GM19193 (cell line): ENCODE measurements around the gene CDK18.

Experiments used
- POLR2A ChIP-seq: IDR thresholded peaks from 4 replicates; pipeline ENCODE4 v1.6.1; 2011; ENCODE audit not compliant: insufficient read depth, insufficient read length; ENCODE audit errors: extremely low read depth

Gene CDK18

DNA sequence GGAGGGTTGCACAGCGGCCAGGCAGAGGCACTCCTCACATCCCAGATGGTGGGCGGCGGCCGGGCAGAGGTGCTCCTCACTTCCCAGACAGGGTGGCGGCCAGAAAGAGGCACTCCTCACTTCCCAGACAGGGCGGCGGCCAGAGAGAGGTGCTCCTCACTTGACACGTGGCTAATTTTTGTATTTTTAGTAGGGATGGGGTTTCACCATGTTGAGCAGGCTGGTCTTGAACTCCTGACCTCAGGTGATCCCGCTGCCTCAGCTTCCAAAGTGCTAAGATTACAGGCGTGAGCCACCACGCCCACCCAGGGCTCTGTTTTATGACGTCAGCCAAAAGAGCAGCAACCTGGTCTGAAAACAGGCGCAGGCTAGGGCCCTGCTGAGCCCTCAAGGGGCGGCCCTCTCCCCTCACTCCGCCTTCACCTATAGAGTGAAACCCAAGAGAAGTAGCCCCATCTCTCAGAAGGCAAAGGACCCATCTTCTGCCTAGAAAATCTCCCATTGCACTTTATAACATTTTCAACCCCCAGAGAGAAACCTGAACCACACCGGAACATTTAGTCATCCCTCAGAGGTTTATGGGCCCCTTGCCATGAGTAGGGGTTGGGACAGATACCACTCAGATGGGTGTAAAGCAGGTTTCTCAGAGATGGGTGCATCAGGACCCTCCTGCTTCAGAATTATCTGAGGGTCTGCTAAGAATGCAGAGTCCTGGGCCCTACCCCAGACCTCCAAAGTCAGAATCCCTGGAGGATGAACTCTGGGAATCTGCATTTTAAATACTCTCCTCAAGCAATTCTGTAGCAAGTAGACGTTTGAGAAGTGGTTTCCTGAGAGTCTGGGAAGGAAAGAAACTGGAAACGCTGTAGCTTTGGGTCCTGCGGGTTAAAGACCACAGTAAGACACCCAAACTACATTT lies 40.8 kb downstream of the CDK18 start:
- TF ChIP-seq POLR2A = no peak

DNA sequence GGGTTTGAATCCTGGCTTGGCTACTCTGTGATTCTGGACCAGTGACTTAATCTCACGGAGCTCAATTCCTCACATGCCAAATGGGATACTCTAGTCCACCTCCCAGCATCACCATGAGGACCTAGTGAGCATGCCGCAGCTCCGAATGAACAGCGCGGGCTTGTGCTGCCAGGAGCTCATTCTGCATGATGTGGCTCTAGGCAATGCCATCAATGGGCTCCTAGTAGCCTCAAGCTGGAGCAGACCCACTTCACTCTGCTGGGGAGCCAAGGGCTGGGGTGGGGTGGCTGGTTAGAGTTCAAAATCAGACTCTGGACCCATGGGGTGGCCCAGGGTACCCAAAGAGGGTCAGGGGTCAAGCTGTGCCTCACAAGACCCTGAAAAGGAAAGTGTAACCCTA lies 41.5 kb downstream of the CDK18 start:
- TF ChIP-seq POLR2A = no peak

DNA sequence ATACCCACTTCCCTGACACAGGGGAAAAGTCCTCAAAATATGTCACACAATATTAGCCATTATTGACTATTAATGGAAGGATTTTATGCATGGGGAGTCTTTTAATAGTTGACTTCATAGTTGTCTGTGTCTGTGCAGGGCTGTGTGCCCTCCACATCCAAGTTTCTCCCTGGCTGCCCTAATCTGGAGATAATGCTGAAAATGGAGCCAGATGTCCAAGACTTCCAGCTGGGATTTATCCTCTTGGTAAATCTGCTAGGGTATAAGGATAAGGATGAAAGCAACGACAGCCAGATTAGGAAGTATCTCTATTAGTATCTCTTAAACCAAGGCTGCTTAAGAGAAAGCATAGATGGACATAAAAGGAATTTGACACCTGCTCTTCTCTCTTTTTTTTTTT lies 42.1 kb downstream of the CDK18 start:
- no peak for TF ChIP-seq POLR2A

DNA sequence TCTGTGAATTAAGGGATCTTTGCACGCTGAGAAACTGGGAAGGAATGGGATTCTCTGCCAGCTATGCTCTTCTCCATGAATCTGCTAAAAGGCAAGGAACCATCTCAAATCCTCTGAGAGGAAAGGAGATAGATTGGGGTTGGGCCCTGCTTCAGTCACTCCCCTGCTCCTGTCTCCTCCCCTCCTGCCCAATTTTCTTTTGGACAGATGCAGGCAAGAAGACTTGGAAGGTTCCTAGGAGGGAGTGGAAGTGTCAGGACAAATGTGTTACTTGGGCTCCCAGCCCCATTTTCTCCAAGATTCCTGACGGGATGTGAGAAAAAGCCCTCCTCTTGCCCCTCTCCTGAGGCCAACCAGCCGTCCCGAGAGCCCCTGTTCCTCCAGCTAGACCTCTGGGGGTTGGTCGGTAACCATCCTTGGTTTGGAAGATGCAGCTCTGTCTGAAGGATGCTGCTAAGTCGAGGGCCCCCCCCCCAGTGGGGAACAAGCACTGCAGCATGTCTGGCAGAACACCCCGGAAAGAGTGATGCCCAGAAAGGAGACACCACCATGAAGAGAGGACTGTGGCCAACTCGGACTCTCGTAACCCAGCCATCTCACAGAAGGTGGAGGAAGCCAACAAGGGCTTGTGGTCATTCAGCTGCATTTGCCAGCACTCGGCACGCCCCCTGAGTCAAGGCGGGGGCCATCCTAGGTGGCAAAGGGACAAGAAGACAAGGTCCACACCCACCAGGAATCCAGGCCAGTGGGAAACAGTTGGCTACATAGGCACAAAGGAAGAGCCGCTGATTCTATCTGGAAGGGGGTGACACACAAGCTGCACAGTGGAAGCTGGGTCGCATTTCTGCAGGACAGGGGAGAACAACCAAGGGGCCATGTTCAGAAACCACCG lies 43.7 kb downstream of the CDK18 start:
- no peak for TF ChIP-seq POLR2A

DNA sequence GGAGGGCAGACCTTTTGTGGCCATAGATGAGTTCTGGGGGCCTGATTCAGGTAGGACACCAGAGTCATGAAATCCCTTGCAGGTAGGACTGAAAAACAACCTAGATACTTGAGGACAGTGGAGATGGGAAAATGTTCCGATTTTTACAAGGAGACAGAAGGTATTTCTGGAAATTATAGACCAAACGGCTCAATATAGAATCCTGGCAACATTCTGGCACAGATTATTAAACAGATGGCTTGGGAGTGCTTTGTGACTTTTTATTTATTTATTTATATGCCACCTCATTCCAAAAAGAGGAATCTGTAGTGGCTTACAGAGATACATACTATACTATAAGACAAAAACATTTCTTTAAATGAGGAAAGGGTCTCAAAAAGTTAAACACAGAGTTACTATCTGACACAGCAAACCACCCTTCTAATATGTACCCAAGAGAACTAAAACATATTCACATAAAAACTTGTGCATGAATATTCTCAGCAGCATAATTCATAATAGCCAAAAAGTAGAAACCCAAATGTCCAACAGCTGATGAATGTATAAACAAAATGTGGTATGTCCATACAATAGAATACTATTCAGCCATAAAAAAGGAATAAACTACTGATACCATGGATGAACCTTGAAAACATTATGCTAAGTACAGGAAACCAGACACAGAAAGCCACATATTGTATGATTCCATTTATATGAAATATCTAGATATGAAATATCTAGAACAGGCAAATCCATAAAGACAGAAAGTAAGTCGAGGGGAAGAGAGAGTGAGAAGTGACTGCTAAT lies 49.8 kb downstream of the CDK18 start:
- TF ChIP-seq POLR2A = no peak

DNA sequence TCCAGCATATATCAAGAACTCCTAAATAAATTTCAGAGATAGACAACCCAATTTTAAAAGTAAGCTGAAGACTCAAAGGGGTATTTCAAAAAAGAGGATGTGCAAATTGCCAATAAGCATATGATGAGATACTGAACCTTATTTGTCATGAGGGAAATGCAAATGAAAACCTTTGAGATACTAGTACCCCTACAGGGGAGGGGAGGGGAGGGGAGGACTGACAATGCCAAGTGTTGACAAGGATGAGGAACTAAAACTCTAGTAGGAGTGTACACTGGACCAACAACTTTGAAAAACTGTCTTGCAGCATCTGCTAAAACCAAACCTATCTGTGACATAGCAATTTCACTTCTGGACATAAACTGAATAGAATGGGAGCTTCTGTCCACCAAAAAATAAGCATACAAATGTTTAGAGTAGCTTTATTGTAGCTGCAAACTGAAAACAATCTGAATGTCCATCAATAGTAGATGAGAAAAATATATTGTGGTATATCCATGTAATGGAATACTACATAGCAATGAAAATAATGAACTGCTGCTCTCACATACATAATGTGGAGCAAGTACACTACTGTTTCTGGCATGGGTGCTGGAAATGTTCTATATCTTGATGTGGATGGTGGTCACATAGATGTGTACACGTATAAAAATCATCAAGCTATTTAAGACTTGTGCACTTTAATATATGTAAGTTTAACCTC lies 57.2 kb downstream of the CDK18 start:
- no peak for TF ChIP-seq POLR2A

DNA sequence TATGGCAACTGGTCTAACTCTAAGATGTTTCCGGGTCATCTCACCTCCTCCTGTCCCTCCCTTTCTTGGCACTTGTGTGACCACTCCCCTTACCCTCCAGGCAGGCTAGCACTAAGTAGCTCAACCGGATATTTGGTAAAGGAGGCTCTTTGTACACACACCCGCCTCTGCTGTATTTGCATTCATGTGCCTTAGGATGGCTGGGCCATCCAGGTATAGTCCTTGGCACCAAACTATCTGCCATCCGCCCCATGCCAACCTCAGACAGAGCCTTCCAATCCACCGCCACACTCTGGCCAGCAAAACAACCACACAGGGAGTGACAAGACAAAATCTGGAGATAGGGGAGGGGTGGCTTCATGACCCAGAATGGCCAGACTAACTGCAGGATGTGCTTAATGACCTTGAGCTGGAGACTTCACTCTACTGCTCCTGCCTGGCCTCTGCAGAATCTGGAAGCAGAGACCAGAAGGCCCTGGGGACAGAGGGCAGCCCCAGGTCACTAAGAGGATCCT lies 59.5 kb downstream of the CDK18 start:
- no peak for TF ChIP-seq POLR2A

DNA sequence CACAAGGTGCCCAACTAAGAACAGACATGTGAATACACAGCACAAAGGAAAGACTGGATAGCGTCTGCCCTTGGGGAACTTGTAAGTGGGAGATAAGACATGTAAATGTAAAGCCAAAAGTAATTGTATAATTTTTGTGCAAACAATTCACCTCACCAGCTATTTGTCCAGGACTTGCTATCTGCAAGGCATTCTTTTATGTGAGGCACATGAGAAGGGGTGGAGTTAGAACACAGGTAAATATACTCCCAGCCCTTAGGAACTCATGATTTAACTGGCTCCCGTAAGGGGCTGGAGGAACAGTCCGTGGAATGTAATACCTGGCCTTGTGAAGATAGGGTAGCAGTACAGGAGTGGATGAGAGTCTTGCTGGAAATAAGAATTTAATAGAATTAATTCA lies 61.3 kb downstream of the CDK18 start:
- TF ChIP-seq POLR2A = no peak

DNA sequence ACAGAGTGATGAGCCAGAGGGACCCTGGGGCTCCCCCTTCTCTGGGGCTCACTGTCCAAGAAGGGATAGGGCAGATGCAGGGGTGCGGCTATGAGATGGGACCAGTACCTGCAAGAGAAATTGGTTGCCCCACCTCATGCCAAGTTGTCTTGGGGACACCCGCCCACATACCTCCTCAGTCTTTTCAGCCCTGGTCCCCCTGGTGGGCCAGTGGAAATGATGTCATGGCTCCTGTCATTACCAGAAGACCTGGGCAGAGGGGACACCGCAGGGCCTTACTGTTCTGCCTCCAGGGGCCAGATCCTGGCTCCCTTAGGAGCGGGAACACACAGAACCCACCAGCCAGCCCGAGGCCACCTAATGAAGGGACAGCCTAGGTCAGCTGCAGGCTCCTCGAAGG lies 63.2 kb downstream of the CDK18 start:
- no peak for TF ChIP-seq POLR2A

DNA sequence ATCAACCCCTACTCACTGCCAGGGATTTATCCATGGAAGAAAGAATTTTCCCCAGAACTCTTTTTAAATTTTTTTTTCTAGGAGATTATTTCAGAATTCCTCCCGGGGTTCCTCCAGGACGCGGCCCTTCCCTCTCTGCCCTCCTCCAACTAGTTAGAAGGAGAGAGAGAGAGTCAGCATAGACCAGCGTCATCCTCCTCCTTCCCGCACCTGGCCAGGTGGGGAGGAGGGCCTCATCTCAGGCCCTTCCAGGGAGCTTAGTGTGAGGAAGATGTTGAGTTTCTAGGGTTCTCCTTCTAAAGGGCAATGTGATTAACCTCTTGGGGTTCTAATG lies 63.6 kb downstream of the CDK18 start:
- TF ChIP-seq POLR2A = no peak

DNA sequence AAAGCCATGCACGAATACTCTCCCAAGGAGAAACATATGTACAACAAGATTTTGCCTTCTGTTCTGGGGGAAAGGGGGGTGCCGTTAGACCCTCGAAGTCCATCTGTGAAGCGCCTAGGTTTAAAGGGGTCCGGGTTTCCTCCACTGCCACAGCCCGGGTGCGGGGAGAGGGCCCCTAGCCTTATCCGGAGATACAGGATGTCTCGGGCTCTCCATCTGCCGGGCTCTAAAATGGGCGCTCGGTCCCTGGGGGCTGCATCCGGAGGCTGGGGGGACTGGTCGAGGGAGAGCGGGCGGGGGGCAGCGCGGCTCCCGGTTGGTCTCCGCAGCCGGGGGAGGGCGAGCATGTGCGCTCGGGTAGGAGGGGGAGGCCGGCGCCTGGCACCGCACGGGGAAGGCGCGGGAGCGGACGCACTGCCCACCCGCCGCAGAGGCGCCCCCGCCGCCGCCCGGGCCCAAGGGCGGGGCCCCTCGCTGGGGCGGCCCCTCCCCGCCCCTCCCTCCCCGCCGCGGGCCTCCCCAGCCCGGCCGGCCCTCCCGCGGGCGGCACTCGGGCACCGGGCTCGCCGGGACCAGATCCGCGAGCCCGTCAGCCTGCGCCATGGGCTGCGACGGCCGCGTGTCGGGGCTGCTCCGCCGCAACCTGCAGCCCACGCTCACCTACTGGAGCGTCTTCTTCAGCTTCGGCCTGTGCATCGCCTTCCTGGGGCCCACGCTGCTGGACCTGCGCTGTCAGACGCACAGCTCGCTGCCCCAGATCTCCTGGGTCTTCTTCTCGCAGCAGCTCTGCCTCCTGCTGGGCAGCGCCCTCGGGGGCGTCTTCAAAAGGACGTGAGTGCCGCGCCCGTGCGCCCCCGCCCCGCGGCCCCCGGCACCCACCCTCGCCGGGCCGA lies 64.2 kb downstream of the CDK18 start:
- TF ChIP-seq POLR2A = no peak

DNA sequence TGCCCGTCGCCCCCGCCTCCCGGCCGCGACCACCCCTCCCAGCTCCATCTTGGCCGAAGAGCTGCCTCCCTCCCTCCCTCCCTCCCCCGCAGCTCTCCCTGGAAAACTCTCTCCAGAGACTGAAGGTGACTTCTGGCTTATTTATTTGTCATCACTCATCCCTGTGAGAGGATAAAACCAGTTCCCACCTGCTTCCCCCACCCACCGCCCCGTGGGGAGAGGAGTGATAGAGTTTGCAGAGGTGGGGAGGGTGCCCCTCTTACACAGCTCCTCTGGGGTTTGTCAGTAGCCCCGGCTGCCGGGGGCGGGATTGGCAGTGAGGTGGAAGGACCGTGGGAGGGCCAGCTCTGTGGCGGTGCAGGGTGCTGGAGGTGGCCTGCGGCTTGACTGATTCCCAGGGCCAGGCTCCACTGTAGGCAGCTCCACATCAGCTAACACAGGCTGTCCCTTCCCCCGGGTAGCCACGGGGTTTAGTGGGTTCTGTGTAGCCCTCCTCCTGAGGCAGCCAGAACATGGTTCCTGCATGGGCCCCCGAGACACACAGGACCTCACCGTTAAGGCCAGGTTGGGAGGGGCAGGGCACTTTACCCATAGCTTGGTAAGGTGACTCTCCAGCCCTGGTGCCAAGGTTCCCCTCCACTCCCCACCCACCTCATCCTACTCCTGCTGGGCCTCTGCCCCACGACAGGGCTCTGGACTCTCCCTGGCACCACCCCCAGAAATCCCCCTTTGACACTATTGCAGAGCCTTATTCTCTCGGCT lies 65.1 kb downstream of the CDK18 start:
- TF ChIP-seq POLR2A = no peak

DNA sequence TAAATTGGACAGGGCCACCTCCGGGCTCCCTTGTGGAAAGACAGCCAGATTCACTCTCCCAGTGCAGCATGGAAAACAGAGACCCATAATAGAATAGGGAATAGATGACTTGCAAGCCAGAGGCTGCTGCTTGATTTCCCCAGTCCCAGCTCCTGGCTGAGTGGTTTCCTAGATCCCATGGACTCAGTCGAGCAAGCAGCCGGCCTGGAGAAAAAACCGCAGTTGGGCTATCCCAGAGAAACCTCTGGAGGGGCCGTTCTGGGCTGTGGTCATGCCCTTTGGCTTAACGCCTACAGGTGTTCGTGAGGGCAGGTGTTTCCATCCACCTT lies 65.7 kb downstream of the CDK18 start:
- no peak for TF ChIP-seq POLR2A
